ENCODE measurements around the gene SMAD7.

GRCh38 chr18:48999569-48999968 lies 48.8 kb upstream of the SMAD7 start:
- TF ChIP-seq CTCF (conservative IDR thresholded peaks at IDR 0.05) (no peak), EZH2 (IDR thresholded peaks at IDR 0.05; ENCODE audit: low read depth) (no peak)
